ENCODE data around the gene ZC3H8.

DNA sequence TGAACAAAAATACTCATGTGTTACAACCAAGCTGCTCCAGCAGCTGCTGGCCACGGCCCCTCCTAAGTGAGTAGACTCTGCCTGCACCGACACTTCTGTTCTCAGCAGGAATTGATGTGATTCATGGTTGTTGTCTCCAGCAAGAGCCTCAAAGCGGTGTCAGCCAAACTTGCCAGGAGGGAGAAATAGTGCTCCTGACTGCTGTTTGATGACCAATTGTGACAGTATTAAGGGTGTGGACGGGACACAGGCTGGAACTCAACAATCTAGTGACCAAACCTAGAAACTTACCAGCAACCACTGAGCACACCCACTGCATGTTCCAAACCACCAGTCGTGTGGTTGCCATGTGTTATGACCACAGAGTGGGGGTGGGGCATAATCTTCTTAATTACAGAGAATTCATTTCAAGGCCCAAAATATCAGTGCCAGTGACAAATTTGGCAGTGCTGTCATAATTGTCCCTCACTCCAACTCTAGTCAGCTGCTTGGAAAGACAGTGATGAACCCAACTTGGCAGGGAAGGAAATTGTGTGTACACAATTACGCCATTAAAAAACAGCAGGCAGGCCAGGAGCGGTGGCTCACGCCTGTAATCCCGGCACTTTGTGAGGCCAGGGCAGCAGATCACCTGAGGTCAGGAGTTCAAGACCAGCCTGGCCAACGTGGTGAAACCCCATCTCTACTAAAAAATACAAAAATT is 86.3 kb downstream of the ZC3H8 start:
- TF ChIP-seq, protein P1, sequence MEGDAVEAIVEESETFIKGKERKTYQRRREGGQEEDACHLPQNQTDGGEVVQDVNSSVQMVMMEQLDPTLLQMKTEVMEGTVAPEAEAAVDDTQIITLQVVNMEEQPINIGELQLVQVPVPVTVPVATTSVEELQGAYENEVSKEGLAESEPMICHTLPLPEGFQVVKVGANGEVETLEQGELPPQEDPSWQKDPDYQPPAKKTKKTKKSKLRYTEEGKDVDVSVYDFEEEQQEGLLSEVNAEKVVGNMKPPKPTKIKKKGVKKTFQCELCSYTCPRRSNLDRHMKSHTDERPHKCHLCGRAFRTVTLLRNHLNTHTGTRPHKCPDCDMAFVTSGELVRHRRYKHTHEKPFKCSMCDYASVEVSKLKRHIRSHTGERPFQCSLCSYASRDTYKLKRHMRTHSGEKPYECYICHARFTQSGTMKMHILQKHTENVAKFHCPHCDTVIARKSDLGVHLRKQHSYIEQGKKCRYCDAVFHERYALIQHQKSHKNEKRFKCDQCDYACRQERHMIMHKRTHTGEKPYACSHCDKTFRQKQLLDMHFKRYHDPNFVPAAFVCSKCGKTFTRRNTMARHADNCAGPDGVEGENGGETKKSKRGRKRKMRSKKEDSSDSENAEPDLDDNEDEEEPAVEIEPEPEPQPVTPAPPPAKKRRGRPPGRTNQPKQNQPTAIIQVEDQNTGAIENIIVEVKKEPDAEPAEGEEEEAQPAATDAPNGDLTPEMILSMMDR (IDR thresholded peaks at IDR 0.05), result no peak
- no peak for TF ChIP-seq EZH2 (IDR thresholded peaks at IDR 0.05; ENCODE audit: borderline replicate concordance, insufficient read depth, low read depth, low read length, poor library complexity, severe bottlenecking)

All from B cell (primary cell).